Dermis microvascular lymphatic vessel endothelial cell (primary cell): ENCODE data around the gene COX14. TPM values are rescaled to one million over a fixed set of nuclear protein-coding genes. Genes with fewer than 3 reads are reported as not detected.
"Not testable (repeated sequence)": the region's sequence is repeated elsewhere in the genome, so short reads cannot be mapped to it uniquely, and the experiment has no call there.

Experiments
- DNase-seq, 2 donors: peaks; one replicate each; pipeline versions ENCODE4 v3.0.0 to v3.0.0-alpha.2; 2010; ENCODE audit warnings: low read depth in 2 of 2
- total RNA-seq: library from RNA; depleted of rRNA; stranded (reverse); fragments of >200 nt; gene quantifications from 2 replicates; pipeline ENCODE4 v1.2.1, GENCODE V29; 2014

Gene COX14
- total RNA-seq, 1 donor from 2014 or later = 54.7 TPM

DNA sequence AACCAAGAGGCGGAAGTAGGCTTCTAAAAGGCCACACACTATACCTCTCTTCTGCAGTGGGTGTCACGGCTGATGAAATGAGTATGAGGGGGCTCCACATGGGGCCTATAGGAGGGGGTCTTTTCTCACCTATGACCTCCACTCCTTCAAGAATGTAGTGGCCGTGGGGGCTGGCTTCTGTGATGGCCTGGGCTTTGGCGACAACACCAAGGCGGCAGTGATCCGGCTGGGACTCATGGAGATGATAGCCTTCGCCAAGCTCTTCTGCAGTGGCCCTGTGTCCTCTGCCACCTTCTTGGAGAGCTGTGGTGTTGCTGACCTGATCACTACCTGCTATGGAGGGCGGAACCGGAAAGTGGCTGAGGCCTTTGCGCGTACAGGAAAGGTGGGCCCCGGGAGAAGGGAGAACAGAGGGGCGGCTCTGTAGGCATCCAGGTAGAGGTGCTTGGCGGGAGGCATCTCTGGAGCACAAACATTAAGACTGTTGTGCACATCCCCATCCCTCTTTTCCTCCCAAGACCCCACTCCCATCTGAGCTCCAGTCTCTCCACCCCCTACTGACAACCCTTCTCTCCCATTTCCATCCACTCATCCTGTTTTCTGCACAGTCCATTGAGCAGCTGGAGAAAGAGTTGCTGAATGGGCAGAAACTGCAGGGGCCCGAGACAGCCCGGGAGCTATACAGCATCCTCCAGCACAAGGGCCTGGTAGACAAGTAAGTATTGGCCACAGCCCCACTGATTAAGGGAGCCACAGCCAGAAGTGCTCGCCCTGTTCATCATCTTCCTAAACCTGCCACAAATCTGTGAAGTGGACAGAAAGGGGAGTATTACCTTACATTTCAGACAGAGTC lies 4.4 kb upstream of the COX14 start:
- DNase-seq = no peak

DNA sequence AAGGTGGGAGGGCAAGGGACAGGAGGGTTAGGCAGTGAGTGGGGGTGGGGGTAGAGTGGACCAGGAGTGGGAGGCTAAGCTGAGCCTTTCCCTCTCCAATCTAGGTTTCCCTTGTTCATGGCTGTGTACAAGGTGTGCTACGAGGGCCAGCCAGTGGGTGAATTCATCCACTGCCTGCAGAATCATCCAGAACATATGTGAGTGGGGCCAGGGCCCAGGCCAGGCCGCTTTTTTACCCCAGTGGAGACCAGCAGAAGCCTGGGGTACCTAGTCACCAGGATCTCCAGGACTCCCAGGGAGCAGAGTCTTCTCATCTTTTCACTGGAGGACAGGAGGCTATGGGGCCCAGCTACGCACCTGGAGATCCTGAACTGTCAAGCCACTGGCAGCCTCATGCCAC lies 2.7 kb upstream of the COX14 start:
- DNase-seq = no peak

DNA sequence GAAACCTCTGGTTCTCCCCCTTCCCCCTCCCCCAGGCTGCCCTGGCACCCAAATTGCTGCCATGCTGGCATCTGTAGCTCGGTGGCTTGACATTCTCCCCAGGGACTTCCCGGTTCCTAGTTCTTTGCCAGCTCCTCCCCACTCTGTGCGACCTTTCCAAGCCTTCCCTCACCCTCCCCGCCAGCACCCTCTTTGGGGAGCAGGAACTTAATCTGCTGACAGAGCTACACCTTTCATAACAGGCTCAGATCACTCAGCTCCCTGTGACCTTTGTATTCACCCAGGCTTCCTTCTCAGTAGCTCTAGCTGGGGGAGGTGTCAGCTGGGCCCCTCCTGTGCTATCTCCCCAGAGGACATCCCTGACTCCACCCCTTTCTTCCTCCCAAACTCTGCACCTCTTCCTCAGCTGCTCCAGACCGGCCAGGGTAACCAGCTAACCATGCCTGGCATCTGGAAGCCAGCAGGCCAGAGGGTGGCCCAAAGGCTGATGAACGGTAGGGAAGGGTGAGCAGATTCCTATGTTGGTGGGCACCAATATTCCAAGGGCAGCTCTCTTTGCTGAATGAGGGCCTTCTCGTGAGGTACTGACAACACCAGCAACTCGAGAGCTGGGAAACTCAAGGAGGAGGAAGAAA lies 1.8 kb upstream of the COX14 start:
- DNase-seq = no peak

DNA sequence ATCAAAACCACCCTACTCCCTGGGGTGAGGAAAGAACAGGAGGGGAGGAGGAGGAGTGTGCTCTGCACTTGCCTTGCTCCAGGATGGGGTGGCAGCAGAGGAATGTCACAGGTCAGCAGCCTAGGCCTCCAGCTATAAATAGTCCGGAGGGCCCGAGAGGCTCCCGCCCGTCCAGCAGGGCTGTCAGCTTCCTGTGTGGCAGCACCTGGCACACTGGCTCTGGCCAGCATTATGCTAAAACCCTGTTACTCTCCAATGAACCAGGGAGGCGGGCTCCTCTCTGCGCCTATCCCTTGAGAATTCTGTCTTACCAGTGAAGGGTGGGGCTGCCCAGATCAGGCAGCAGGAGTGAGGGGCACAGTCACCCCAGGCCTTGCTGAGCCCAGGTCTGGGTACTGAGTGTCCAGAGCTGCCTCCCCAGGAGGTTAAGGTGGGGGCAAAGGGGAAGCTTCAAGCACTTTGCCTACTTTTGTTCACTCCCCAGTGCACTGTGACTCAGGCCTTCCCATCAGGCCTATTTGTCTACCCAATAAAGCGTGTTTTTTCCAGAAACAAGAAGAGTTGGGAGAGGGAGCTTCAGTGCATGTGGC lies 1.2 kb upstream of the COX14 start:
- no peak for DNase-seq

DNA sequence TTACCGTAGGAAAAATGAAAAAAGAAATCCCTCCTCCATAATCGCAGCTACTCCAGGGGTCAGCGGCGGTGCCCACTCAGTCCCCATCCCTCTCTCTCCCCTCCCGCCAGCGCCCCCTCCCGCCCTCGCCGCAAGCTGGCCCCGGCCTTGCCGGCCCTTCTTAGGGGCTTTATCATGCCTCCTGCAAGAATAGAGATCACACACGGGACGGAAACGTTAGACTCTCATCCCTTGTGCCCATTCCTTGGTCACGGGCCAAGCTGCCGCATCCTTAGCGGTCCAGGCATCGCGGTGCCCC lies 692 bp upstream of the COX14 start:
- DNase-seq = no peak

DNA sequence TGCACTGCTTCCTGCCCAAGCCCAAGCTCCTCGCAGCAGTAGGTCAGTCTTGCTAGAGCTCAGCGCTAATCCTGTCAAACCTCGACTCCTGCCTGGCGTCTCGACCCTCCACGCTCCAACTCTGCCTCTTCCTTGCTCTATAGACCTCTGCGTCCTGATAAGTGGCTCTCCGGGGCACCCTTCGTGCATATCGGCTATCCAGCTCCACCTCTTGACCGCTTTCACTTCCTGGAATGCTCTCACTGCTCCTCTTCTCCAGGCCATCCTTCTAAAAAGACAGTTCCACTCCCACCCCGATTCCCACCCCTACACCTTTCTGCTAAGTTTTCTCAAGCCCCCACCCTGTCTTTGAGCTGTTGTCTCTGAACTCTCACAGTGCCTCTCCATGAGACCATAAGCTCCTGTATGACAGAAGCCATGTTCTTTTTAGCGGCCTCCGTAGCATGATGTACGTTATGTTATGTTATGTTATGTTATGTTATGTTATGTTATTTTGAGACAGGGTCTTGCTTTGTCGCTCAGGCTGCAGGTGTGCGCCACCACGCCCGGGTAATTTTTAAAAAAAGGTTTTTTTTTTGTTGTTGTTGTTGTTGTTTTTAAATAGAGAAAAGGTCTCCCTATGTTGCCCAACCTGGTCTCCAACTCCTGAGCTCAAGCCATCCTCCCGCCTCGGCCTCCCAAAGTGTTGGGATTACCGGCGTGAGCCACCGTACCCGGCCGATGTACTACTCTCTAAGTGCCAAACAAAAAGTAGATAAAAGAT lies 601 bp downstream of the COX14 start:
- DNase-seq = no peak

DNA sequence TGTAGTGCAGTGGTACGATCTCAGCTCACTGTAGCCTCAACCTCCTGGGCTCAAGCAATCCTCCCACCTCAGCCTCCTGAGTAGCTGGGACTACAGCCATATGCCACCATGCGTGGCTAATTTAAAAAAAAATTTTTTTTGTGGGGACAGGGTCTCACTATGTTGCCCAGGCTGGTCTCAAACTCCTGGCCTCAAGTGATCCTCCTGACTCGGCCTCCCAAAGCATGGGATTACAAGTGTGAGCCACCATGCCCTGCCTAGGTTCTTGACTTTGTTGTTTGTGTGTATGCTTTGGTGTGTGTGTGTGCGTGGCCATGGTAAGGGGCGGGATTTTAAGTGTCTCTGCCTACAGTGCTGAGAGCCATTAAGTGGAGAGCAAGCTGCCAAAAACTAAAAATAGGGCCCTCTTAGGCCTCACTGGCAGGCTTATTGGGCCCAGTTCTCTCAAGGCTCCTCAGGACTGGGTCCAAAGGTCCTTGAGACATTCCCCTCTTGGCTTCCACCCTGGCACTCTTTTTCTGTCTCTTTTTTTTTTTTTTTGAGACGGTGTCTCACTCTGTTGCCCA lies 5.1 kb downstream of the COX14 start:
- no peak for DNase-seq

DNA sequence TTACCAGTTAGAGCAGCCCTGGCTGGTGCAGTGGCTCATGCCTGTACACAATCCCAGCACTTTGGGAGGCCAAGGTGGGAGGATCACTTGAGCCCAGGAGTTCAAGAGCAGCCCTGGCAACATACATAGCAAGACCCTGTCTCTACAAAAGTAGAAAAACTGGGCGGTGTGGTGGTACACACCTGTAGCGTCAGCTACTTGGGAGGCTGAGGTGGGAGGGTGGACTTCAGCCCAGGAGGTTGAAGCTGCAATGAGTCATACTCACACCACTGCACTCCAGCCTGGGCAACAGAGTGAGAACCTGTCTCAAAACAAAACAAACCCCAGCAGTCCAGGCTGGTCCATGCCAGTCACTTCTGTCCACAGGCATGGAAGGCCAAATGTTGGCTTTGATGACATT lies 7.4 kb downstream of the COX14 start:
- no peak for DNase-seq

DNA sequence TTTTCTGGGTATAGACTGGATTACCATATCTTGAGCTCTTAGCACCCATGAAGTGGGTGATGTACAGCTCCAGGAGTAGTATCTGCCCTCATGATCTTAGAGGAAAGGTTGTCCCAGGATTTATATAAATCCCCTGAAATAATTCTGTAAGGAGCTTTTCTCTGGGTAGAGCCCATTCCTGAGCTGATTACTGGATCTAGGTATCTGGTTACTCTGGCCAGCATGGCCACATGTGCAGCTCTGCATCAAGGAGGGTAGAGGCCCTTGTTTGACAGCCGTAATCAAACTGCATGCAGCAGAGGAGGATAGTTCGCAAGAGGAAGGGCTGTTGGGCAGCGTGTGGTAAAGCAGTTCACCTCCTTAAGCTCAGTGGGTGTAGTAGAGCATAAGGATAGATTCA lies 8.5 kb downstream of the COX14 start:
- no peak for DNase-seq

DNA sequence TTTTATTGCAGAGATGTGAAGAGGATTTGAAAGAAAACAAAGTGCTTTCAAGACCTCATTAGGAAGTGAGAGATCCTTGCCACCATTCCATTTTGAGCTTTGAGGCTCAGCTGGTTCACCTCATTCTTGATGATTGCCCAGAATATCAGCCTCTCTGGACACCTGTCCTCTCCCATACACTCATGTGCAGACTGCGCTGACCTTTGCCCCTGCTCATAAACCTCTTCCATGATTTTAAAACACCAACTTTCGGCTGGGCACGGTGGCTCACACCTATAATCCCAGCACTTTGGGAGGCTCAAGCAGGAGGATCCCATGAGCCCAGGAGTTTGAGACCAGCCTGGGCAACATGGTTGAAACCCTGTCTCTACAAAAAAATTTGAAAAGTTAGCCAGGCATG lies 8.9 kb downstream of the COX14 start:
- no peak for DNase-seq

DNA sequence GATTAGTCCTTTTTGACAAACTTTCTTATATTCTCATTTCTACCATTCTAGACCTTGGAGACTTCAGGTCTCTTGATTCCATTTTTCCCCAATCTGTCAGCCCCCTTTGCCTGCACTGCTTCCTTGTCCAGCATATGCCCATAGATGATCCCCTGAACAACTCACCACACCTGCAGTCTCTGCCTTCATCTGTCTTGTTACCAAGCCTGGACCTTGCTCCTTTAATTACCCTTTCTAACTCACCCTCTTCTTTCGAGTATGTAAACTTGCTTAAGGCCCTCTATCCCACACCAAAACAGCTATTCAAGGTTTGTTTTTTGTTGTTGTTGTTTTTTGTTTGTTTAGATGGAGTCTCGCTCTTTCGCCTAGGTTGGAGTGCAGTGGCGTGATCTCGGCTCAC lies 9.6 kb downstream of the COX14 start:
- no peak for DNase-seq

DNA sequence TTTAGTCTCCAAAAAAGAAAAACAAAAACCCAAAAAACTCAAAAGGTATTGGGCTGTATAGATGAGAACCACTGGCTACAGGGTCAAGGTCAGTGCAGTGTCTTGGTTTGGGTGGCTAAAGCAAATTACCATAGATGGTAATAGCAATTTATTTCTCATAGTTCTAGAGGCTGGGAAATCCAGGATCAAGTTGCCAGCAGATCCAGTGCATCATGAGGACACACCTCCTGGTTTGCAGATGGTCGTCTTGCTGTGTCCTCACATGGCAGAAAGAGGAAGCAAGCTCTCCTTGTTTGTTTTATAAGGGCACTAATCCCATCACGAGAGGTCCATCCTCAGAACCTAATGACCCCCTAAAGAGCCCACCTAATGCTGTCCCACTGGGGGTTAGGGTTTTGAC lies 11.2 kb downstream of the COX14 start:
- DNase-seq = no peak

DNA sequence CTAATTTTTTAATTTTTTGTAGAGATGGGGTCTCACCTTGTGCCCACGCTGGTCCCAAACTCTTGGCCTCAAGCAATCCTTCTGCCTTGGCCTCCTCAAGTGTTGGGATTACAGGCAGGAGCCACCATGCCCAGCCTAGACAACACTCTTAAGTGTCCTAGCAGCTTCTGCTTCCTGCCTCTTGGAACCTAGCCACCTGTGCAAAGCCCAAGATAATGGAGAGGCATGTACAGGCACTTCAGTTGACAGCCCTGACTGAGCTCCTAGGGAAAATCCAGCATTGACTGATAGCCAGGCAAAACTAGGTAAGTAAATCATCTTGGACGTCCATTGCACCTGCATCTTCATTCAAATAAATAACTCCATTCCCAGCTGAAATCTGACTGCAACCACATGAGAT lies 15.5 kb downstream of the COX14 start:
- no peak for DNase-seq

DNA sequence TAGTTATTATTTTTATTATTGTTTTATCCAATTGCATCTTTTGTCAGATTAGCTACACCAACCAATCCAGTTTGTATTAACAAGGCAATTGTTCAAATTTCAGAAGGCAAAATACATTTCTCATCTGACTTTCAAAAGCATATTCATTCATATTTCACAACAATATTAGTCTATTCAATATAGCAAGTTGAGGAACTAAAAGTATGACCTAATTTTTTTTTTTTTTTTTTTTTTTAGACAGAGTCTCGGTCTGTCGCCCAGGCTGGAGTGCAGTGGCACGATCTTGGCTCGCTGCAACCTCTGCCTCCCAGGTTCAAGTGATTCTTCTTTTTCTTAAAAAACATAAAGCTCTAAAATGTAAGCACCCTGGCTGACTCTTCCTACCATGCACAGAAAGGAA lies 17.3 kb downstream of the COX14 start:
- DNase-seq = no peak

DNA sequence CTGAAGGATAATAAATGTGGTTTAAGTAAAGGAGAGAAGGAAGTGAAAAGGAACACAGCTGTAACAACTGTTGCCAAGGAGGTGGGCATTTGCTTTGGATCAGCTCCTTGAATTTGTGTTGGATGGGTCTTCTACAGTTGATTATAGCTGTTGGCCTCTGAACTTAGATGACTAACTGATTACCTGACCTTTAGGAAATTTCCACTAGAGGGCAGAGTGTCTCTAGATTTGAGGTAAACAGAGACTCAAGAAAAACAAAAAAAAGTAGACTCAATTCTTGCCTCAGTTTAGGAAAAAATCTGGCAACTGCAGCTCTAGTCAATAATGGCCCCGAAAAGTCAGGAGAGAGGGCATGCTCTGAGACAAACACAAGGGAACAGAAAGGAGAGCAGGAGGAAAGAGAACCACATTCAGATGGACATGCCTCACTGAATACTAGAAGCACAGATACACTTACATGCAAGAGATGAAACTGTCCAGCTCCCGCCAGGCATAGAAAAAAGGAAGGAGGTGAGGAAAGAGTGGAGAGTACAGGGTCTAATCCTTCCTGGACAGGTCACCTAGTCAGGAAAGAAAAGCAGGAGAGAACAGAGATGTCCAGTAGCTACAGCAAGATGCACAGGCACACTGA lies 20.6 kb downstream of the COX14 start:
- DNase-seq = peak in 1 of 2 donors; percentile 66

DNA sequence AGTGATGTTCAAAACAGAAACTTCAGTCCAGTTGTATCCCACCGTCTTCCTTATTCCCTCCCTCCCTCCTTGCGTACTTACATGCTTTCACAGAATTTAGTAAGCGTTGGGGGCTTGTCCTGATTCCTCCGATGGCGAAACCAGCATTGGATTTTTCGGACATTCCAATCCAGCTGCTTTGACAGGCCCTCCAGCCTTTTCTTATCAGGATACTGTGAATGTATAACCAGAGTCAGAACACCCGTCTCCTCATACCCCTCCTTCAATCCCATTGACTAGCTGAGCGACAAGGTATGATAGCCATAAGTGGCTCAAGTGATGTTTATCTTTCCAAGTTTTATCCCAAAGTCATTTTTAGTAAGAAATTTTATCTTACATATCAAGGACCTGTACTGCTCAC lies 31.0 kb downstream of the COX14 start:
- no peak for DNase-seq

DNA sequence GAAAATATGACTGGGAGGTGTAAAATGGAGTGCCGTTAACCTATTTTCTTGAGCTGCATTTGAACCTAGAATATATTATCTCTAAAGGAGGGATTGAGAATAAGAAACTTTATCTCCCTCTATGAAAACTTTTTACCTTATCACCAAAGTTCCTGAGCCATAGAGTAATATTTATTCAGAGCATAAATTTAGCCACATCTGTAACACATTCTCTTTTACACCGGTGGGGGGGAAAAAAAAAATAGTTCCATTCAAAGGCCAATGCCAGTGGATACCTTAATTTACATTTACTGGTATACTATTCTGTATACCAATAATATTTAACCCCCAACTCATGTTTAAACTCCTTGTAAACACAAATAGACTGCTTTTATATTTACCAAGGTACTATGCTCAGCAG lies 33.4 kb downstream of the COX14 start:
- DNase-seq = no peak

DNA sequence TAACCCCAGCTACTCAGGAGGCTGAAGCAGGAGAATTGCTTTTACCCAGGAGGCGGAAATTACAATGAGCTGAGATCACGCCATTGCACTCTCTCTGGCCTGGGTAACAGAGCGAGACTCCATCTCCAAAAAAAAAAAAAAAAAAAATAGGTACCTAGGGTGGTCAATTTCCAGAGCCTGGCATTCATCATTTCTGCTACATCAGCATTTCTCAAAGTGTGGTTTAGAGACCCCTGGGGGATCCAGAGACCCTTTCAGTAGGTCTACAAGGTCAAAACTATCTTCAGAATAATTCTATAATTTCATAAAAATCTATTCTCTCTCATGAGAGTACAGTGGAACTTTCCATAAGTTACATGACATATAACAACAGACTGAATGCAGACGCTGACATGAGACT lies 35.2 kb downstream of the COX14 start:
- DNase-seq = no peak

DNA sequence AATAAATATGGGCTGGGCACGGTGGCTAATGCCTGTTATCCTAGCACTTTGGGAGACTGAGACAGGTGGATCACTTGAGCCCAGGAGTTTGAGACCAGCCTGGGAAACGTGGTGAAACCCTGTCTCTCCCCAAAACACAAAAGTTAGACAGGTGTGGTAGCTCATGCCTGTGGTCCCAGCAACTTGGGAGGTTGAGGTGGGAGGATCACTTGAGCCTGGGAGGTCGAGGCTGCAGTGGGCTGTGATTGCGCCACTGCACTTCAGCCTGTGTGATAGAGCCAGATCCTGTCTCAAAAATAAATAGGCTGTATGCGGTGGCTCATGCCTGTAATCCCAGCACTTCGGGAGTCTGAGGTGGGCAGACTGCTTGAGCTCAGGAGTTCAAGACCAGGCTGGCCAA lies 36.0 kb downstream of the COX14 start:
- DNase-seq = not testable (repeated sequence)

DNA sequence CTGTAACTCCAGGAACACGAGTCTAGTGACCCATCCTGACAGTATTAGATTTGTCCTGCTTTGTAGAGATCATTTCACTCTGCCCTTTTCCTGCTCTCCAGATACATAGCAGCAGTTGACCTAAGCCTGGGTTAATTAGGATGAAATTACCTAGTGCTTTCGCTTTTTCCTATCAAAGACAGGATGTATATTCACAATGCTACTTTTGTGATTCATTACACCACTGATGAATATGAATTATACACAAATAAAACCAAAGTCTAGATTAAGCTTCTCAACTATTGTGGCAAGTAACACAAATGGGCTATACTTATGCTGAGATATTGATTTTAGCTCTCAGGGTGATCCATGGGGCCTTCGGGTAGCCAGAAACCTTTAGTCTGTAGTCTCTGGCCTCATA lies 37.3 kb downstream of the COX14 start:
- DNase-seq = no peak

DNA sequence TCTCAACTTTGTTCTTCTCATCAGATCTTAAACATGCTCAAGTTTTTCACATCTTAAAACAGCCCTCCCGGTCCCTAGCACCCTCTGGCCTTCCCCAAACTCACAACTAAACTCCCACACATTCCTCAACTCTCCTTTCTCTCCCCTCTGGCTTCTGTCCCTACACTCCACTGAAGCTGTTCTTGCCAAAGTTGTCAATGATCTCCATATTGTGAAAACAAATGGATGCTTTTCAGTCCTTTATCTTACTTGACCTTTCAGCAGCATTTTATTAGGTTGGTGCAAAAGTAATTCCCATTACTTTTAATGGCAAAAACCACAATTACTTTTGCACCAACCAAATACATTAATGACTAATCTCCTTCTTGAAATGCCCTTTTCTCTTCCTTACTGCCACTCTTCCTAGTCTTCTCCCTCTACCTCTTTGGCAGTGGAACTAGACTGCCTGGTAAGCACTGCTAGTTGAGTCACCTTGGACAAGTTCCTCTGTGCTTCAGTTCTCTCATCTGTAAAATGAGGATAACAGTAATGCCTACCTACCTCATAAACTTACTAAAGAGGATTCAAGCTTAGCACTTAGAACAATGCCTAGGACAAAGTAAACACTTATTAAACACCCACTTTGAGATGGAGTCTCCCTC lies 39.1 kb downstream of the COX14 start:
- no peak for DNase-seq
